Measurements from ENCODE around the gene MGAT5.

Gene MGAT5

GRCh38 chr2:134306521-134306920 is 52.6 kb downstream of the MGAT5 start:
- no peak for DNase-seq

GRCh38 chr2:134307334-134307733 is 53.5 kb downstream of the MGAT5 start:
- DNase-seq = no peak

GRCh38 chr2:134308474-134309385 is 54.9 kb downstream of the MGAT5 start:
- DNase-seq = no peak

- no peak for DNase-seq
Measured at GRCh38 chr2:134310107-134311079, 56.5 kb downstream of the MGAT5 start.

GRCh38 chr2:134312482-134312881 is 58.6 kb downstream of the MGAT5 start:
- no peak for DNase-seq

- no peak for DNase-seq
Measured at GRCh38 chr2:134314202-134314601, 60.3 kb downstream of the MGAT5 start.

GRCh38 chr2:134314681-134315368 is 61.0 kb downstream of the MGAT5 start:
- DNase-seq = no peak

DNA sequence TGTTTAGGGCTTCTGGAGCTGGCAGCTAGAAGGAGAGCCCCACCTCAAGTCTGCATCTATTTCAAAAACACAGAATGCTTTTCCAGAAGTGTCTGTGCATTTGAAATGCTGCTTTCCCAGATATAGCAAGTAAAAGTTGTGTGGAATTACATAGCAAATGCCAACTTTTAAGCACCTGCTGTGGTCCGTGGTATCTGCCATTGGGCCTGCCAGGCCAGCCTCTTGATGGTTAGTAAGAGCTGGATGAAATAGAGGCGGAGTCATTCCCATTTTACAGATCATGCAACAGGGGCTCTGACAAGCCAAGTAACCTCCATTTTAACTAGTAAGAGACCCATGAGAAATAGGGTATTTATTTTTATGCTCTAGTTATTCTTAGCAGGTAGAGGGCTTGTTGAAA is 61.6 kb downstream of the MGAT5 start:
- DNase-seq = no peak

- DNase-seq = no peak
Measured at GRCh38 chr2:134319596-134320254, 65.9 kb downstream of the MGAT5 start.

- peak in 1 of 2 donors; percentile 32 for DNase-seq
Measured at GRCh38 chr2:134320930-134321329, 67.1 kb downstream of the MGAT5 start.

GRCh38 chr2:134323777-134324176 is 69.9 kb downstream of the MGAT5 start:
- no peak for DNase-seq

DNA sequence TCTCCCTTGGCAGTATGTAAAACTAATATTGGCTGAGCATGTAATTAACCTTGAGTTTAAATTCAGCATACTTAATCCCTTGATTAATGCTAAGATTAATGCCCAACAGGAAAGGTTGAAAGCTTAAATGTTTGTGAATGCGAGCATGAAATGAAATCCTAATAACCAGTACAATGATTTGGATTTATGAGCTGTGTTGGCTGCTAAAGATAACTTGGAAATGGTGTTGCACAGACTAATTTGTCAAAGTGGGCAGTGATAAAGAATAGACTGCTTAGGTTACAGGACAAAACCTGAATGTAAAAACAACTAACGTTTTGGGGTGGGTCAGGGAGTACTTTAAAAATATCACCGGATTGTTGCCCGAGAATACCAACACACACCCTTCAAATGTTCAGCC is 70.6 kb downstream of the MGAT5 start:
- DNase-seq = no peak

GRCh38 chr2:134324947-134325346 is 71.1 kb downstream of the MGAT5 start:
- no peak for DNase-seq

- no peak for DNase-seq
Measured at GRCh38 chr2:134325696-134326095, 71.8 kb downstream of the MGAT5 start.

DNA sequence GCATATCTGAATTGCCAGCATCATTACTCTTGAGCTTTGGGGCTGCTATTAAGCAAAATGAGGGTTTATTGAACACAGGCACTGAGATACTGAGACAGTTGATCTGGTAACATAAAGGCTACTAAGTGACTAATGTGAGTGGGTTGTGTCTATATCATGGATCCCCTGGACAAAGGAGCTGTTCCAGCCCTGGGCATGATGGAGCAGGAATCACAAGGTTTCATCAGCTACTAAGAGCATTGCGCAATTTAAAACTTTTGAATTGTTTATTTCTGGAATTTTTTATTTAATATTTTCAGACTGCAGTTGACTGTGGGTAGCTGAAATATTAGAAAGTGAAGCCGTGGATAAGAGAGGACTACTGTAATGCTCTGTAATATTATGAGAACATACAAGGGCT is 73.5 kb downstream of the MGAT5 start:
- no peak for DNase-seq

DNA sequence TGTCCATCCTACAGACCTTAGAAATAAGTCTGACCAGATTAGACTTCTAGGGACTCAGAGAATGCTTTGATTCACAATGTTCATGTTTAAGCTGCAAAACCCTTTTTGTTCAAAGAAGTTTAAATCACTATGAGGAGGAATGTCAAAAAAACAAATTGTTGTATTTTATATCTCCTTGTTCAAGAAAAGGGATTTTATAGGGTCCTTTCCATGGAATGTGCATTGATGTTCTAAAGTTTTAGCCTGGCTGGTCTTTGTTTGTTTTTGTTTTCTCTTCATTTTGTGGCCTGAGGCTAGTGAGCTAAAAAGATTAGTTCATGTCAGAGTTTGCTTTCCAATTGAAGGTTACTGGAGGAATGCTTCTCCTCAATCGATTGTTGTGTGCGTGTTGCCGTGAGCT is 77.2 kb downstream of the MGAT5 start:
- no peak for DNase-seq

GRCh38 chr2:134333646-134334189 is 79.8 kb downstream of the MGAT5 start:
- DNase-seq = no peak

GRCh38 chr2:134334542-134335353 is 80.9 kb downstream of the MGAT5 start:
- no peak for DNase-seq

- DNase-seq = no peak
Measured at GRCh38 chr2:134335601-134336000, 81.7 kb downstream of the MGAT5 start.

DNA sequence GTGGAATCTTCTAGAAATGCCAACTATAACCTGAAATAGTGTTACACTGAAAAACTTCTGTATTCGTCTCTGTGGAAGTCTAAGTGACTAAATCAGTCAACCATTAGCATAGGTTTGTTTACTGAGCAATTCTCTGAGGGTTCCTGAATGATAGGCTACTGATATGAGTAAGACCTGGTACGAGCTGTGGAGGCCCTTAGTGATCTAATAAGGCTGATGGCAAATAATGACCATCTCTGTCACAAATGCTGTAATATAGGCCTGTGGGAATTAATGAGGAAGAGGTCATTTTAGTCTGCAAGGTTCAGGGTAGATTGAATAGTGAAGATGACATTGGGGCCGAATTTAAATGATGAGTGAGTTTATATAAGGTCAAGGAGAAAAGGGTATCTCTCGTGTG is 82.5 kb downstream of the MGAT5 start:
- DNase-seq = no peak

DNA sequence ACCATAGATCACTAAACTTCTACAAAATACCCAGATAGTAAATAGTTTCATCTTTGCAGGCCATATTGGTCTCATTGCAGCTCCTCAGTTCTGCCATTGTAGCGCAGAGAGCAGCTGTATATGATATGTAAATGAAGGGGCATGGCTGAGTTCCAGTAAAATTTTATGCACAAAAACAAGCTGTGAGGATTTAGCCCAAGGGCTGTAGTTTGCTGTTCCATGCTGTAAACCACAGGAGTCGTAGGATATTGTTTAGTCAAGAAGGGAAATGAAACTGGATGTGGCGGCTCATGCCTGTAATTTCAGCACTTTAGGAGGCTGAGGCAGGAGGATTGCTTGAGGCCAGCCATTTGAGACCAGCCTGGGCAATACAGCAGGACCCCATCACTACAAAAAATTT is 83.0 kb downstream of the MGAT5 start:
- DNase-seq = no peak
